ENCODE data around the gene CCDC137. TPM values are rescaled to one million over a fixed set of nuclear protein-coding genes. Genes with fewer than 3 reads are reported as not detected.

CCDC137 gene
- total and polyA plus RNA-seq, 2 of the 13 experiments (the other 11 are each of a cell fraction or from before 2014, with no cell fraction given), result 14.6 to 39.1 TPM

DNA sequence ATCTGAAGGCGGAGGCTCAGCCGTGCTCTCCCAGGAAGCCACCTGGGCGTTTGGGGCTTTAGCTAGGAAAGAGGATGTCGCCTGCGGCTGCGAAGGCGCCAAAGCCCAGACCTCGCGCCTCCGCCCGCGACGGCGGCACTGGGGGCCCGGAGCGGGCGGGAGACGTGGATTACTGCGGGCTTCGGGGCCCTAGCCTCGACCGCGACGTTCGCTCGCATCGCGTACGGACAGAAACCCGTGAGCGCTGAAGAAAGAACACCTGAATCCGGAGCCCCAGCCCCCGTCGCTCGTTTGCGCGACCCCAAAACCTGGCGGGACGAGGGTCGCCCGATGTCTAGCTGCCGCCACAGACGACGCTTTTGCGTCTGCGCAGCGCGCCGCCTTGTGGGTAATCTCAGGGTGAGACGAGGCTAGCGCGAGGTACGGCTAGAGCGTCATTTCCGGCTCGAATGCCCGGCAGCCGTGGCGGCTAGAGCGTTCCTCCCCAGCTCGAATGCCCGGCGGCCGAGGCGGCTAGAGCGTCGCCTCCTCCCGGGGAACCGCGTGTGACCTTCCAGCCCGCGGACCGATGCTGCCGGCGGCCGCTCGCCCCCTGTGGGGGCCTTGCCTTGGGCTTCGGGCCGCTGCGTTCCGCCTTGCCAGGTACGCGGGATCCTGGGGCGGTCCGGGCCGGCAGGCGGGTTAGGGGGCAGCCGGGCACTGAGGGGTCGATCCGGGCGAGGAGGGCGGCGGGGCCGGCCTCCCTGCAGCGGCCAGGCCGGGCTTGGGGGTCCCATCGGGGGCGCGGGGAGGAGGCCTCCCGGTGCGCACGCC is 36.6 kb downstream of the CCDC137 start, which contains the start of gene MRPL12 (continued):
- TF ChIP-seq ZNF496 (CRISPR knock-in tag; IDR thresholded peaks at IDR 0.05; ENCODE audit: insufficient replicate concordance) (no peak), MIER3 (CRISPR knock-in tag; IDR thresholded peaks at IDR 0.05; ENCODE audit: borderline replicate concordance) (peak; percentile 96), ZBTB7B (CRISPR knock-in tag; IDR thresholded peaks at IDR 0.05) (peak; percentile 78), EEA1 (CRISPR knock-in tag; IDR thresholded peaks at IDR 0.05; ENCODE audit: borderline replicate concordance) (no peak; the same call in 1 of the 2 replicates), ZNF709 (CRISPR knock-in tag; IDR thresholded peaks at IDR 0.05) (peak; percentile 87), NCOA1 (CRISPR knock-in tag; IDR thresholded peaks at IDR 0.05) (peak; percentile 83; the same call in 1 of the 2 replicates), GZF1 (CRISPR knock-in tag; IDR thresholded peaks at IDR 0.05) (peak; percentile 71), ZNF552 (CRISPR knock-in tag; IDR thresholded peaks at IDR 0.05; ENCODE audit: borderline replicate concordance) (peak; percentile 93), HIVEP1 (CRISPR knock-in tag; IDR thresholded peaks at IDR 0.05) (no peak; the same call in 1 of the 2 replicates), ZNF441 (CRISPR knock-in tag; IDR thresholded peaks at IDR 0.05; ENCODE audit: borderline replicate concordance) (peak; percentile 81), TCF7 (IDR thresholded peaks at IDR 0.05; ENCODE audit: low read depth) (no peak), SRSF9 (IDR thresholded peaks at IDR 0.05; ENCODE audit: borderline replicate concordance, insufficient read depth, low read depth, low read length, poor library complexity, severe bottlenecking) (no peak), MAFG (CRISPR knock-in tag; IDR thresholded peaks at IDR 0.05) (no peak), MEF2D (CRISPR knock-in tag; IDR thresholded peaks at IDR 0.05) (peak; percentile 87), ZFP1 (CRISPR knock-in tag; IDR thresholded peaks at IDR 0.05) (no peak; the same call in 1 of the 2 replicates), CEBPG (CRISPR knock-in tag; IDR thresholded peaks at IDR 0.05) (0 out of 2 replicates have a peak, but pooled peaks have one; percentile 34), ZNF225 (CRISPR knock-in tag; IDR thresholded peaks at IDR 0.05) (peak; percentile 76; the same call in 1 of the 2 replicates), NFATC3 (CRISPR knock-in tag; IDR thresholded peaks at IDR 0.05) (0 out of 2 replicates have a peak, but pooled peaks have one; percentile 39), KMT2B (CRISPR knock-in tag; IDR thresholded peaks at IDR 0.05) (peak; percentile 95)
- TF ChIP-seq, protein P1, sequence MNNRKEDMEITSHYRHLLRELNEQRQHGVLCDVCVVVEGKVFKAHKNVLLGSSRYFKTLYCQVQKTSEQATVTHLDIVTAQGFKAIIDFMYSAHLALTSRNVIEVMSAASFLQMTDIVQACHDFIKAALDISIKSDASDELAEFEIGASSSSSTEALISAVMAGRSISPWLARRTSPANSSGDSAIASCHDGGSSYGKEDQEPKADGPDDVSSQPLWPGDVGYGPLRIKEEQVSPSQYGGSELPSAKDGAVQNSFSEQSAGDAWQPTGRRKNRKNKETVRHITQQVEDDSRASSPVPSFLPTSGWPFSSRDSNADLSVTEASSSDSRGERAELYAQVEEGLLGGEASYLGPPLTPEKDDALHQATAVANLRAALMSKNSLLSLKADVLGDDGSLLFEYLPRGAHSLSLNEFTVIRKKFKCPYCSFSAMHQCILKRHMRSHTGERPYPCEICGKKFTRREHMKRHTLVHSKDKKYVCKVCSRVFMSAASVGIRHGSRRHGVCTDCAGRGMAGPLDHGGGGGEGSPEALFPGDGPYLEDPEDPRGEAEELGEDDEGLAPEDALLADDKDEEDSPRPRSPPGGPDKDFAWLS (CRISPR knock-in tag; IDR thresholded peaks at IDR 0.05; ENCODE audit: borderline replicate concordance), result peak; percentile 49; the same call in 1 of the 2 replicates
- TF ChIP-seq, protein P2, sequence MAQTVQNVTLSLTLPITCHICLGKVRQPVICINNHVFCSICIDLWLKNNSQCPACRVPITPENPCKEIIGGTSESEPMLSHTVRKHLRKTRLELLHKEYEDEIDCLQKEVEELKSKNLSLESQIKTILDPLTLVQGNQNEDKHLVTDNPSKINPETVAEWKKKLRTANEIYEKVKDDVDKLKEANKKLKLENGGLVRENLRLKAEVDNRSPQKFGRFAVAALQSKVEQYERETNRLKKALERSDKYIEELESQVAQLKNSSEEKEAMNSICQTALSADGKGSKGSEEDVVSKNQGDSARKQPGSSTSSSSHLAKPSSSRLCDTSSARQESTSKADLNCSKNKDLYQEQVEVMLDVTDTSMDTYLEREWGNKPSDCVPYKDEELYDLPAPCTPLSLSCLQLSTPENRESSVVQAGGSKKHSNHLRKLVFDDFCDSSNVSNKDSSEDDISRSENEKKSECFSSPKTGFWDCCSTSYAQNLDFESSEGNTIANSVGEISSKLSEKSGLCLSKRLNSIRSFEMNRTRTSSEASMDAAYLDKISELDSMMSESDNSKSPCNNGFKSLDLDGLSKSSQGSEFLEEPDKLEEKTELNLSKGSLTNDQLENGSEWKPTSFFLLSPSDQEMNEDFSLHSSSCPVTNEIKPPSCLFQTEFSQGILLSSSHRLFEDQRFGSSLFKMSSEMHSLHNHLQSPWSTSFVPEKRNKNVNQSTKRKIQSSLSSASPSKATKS (CRISPR knock-in tag; IDR thresholded peaks at IDR 0.05), result no peak
- TF ChIP-seq, protein P3, sequence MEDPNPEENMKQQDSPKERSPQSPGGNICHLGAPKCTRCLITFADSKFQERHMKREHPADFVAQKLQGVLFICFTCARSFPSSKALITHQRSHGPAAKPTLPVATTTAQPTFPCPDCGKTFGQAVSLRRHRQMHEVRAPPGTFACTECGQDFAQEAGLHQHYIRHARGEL (CRISPR knock-in tag; IDR thresholded peaks at IDR 0.05), result no peak
- TF ChIP-seq, protein P4, sequence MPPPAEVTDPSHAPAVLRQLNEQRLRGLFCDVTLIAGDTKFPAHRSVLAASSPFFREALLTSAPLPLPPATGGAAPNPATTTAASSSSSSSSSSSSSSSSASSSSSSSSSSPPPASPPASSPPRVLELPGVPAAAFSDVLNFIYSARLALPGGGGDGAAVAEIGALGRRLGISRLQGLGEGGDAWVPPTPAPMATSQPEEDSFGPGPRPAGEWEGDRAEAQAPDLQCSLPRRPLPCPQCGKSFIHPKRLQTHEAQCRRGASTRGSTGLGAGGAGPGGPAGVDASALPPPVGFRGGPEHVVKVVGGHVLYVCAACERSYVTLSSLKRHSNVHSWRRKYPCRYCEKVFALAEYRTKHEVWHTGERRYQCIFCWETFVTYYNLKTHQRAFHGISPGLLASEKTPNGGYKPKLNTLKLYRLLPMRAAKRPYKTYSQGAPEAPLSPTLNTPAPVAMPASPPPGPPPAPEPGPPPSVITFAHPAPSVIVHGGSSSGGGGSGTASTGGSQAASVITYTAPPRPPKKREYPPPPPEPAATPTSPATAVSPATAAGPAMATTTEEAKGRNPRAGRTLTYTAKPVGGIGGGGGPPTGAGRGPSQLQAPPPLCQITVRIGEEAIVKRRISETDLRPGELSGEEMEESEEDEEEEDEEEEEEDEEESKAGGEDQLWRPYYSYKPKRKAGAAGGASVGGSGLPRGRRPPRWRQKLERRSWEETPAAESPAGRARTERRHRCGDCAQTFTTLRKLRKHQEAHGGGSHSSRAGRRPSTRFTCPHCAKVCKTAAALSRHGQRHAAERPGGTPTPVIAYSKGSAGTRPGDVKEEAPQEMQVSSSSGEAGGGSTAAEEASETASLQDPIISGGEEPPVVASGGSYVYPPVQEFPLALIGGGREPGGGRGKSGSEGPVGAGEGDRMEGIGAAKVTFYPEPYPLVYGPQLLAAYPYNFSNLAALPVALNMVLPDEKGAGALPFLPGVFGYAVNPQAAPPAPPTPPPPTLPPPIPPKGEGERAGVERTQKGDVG (CRISPR knock-in tag; IDR thresholded peaks at IDR 0.05; ENCODE audit: borderline replicate concordance), result peak; percentile 51; the same call in 1 of the 2 replicates
